ENCODE results near the gene TRIM24. TPM values are rescaled to one million over a fixed set of nuclear protein-coding genes. Genes with fewer than 3 reads are reported as not detected.
A peak's percentile ranks its signal among the peaks of the same experiment; 100 is the strongest.

Gene TRIM24
- total RNA-seq, 1 donor from 2014 or later, result 104 TPM

DNA sequence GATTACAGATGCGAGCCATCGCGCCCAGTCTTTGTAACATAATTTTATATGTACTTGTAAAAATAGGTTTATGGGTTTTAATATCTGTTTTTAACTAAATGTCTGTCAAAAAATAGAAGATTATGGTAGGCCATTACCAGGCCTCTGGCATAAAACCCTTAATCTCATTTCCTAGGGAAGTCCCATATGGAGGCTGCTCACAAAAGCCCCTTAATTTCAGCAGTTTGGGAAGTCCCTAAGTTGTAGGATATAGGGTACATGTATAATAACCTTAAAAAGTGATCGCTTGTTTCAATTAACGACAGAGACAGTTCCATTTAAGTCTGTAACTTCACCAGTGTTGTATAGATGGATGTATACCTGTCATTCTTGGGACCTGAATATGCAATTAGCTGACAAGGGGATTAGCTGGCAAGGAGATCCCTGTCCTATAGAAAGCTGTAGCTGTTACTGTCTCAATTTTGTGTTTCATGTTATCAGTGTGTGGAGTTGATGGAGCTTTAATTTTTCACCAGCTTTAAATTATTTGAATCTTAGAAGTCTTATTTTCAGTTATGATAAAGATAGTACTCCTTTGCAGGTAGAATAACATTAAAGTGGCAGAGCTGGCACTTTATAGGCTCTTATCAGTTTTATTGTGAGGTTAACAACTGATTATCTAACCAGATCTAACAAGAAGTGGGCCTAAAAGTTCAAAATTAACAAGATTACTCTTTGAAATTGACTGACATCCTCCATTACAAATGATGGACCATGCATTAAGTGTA, 10.5 kb downstream of the TRIM24 start:
- Mint-ChIP-seq H3K36me3 (ENCODE audit: low read depth, unreplicated experiment) (peaks cover 16% of the 10 kb centered on the region), H3K4me3 (ENCODE audit: unreplicated experiment) (no peak overlapping the region), H3K27me3 (ENCODE audit: unreplicated experiment) (peaks cover 2% of the 10 kb centered on the region), H3K27ac (ENCODE audit: unreplicated experiment) (no peak overlapping the region), H3K9me3 (ENCODE audit: unreplicated experiment) (no peaks in the 10 kb centered on the region), H3K4me1 (ENCODE audit: unreplicated experiment) (peaks cover 32% of the 10 kb centered on the region)
- TF ChIP-seq, protein P1, sequence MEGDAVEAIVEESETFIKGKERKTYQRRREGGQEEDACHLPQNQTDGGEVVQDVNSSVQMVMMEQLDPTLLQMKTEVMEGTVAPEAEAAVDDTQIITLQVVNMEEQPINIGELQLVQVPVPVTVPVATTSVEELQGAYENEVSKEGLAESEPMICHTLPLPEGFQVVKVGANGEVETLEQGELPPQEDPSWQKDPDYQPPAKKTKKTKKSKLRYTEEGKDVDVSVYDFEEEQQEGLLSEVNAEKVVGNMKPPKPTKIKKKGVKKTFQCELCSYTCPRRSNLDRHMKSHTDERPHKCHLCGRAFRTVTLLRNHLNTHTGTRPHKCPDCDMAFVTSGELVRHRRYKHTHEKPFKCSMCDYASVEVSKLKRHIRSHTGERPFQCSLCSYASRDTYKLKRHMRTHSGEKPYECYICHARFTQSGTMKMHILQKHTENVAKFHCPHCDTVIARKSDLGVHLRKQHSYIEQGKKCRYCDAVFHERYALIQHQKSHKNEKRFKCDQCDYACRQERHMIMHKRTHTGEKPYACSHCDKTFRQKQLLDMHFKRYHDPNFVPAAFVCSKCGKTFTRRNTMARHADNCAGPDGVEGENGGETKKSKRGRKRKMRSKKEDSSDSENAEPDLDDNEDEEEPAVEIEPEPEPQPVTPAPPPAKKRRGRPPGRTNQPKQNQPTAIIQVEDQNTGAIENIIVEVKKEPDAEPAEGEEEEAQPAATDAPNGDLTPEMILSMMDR (IDR thresholded peaks at IDR 0.05; ENCODE audit: unreplicated experiment), result no peak
- DNase-seq (ENCODE audit: low spot score), result no peak

DNA sequence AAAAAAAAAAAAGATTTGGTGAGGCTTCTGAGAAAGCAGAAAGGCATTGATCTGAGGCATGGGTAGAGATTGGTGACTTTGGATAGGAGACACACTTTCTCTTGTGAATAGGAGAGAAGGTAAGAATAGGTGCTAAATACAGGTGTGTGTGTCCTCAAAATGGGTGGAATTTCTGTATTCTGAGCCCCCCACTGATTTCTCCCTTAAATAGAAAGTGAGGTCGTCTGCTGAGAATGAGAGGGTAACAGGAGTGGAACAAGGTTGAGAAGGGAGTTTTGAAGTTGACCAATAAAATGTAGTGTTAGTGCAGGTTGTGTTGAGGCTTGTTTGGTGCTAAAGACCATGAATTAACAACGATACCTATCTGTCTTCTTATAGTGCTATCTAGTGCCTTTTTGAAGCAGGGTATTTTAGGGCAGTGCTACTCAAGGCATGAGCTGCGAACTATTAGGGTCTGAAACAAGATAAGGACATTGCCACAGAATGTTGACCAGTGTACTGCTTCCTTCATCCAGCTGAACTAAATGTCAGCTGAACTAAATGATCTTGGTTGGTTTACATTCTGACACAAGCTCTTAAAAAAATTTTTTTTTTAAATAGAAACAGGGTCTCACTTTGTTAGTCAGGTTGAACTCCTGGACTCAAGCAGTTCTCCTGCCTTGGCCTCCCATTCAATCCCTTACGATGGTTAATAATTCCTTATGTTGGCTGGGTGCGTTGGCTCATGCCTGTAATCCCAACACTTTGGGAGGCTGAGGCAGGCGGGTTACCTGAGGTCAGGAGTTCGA, 12.4 kb downstream of the TRIM24 start:
- H3K27ac Mint-ChIP-seq (ENCODE audit: unreplicated experiment), result peak overlapping the region; percentile 32
- peaks cover 2% of the 10 kb centered on the region for H3K27me3 Mint-ChIP-seq (ENCODE audit: unreplicated experiment)
- no peak for DNase-seq (ENCODE audit: low spot score)
- H3K4me3 Mint-ChIP-seq (ENCODE audit: unreplicated experiment), result peak overlapping the region; percentile 10
- TF ChIP-seq, protein P1 (IDR thresholded peaks at IDR 0.05; ENCODE audit: unreplicated experiment), result no peak
- peaks cover 16% of the 10 kb centered on the region for H3K36me3 Mint-ChIP-seq (ENCODE audit: low read depth, unreplicated experiment)
- no peaks in the 10 kb centered on the region for H3K9me3 Mint-ChIP-seq (ENCODE audit: unreplicated experiment)
- peaks cover 32% of the 10 kb centered on the region for H3K4me1 Mint-ChIP-seq (ENCODE audit: unreplicated experiment)

DNA sequence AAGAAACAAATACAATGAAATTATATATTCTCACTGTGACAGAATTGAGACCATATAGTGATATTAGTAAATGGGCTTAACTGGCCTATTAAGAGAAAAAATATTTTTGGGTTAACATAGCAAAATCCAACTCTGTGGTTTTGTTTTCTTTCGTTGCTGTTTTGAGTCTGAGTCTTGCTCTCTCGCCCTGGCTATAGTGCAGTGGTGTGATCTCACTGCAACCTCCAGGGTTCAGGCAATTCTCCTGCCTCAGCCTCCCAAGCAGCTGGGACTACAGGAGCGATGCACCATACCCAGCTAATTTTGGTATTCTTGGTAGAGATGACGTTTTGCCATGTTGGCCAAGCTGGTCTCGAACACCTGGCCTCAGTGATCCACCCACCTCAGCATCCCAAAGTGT, 15.3 kb downstream of the TRIM24 start:
- H3K9me3 Mint-ChIP-seq (ENCODE audit: unreplicated experiment), result no peaks in the 10 kb centered on the region
- TF ChIP-seq, protein P1 (IDR thresholded peaks at IDR 0.05; ENCODE audit: unreplicated experiment), result no peak
- H3K4me1 Mint-ChIP-seq (ENCODE audit: unreplicated experiment), result peaks cover 25% of the 10 kb centered on the region
- no peak overlapping the region for H3K4me3 Mint-ChIP-seq (ENCODE audit: unreplicated experiment)
- peaks cover 2% of the 10 kb centered on the region for H3K27me3 Mint-ChIP-seq (ENCODE audit: unreplicated experiment)
- no peak for DNase-seq (ENCODE audit: low spot score)
- peaks cover 7% of the 10 kb centered on the region for H3K36me3 Mint-ChIP-seq (ENCODE audit: low read depth, unreplicated experiment)
- no peak overlapping the region for H3K27ac Mint-ChIP-seq (ENCODE audit: unreplicated experiment)

DNA sequence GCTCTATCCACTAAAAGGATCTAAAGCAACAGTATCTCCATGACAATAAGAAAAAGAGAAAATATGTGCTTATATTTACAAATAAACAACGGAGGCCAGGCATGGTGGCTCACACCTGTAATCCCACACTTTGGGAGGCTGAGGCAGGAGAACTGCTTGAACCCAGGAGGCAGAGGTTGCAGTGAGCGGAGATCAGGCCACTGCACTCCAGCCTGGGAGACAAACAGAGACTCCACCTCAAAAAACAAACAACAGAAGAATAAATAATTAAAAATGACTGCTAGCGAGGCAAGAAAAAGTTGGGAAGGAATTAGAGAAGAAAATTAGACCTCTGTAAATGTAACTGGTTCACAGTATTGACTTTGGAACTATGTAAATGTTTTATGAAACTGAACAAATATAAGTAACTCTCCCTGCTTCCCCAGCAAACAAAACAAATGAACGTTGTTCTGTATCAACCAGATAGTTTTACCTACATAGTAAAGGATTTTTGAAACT, 17.1 kb downstream of the TRIM24 start:
- Mint-ChIP-seq H3K27me3 (ENCODE audit: unreplicated experiment) (no peaks in the 10 kb centered on the region), H3K36me3 (ENCODE audit: low read depth, unreplicated experiment) (peaks cover 7% of the 10 kb centered on the region), H3K9me3 (ENCODE audit: unreplicated experiment) (no peaks in the 10 kb centered on the region), H3K27ac (ENCODE audit: unreplicated experiment) (no peak overlapping the region), H3K4me1 (ENCODE audit: unreplicated experiment) (peaks cover 28% of the 10 kb centered on the region), H3K4me3 (ENCODE audit: unreplicated experiment) (no peak overlapping the region)
- TF ChIP-seq, protein P1 (IDR thresholded peaks at IDR 0.05; ENCODE audit: unreplicated experiment), result no peak
- no peak for DNase-seq (ENCODE audit: low spot score)
